Measurements from ENCODE around the gene APBA2. TPM values are rescaled to one million over a fixed set of nuclear protein-coding genes. Genes with fewer than 3 reads are reported as not detected.

The APBA2 gene
- polyA plus RNA-seq, 1 donor (not counting 4 experiments of a cell fraction or from before 2014, with no cell fraction given) = 5.5 TPM

- no peak for FAIRE-seq
- no peaks in the 10 kb centered on the region for H3K36me3 ChIP-seq (ENCODE audit: control insufficient read depth in 2 of 2, extremely low read depth in 1 of 2, insufficient read depth in 2 of 2, low read length in 2 of 2)
- no peaks in the 10 kb centered on the region for H3K4me1 ChIP-seq (ENCODE audit: control insufficient read depth, extremely low read depth, insufficient read depth, low read length)
- no peaks in the 10 kb centered on the region for H3K9me1 ChIP-seq (ENCODE audit: control insufficient read depth, extremely low read depth, insufficient read depth, low read length)
- no peak for TF ChIP-seq EZH2 (IDR thresholded peaks at IDR 0.05; ENCODE audit: low read length)
- TF ChIP-seq CTCF (optimal IDR thresholded peaks at IDR 0.05 in 1 of 3, IDR thresholded peaks at IDR 0.05 in 1 of 3, conservative IDR thresholded peaks at IDR 0.05 in 1 of 3; ENCODE audit: extremely low read depth in 1 of 3, insufficient read depth in 2 of 3, low read length in 3 of 3) = no peak
- H2AFZ ChIP-seq (ENCODE audit: control insufficient read depth, low read length) = no peak overlapping the region
- no peak overlapping the region for H3K9ac ChIP-seq (ENCODE audit: control insufficient read depth, extremely low read depth, insufficient read depth, low read length)
- dilution Hi-C loops (cut with MboI; ENCODE audit: extremely low pct_ligation_motif_present, low sequenced_read_pairs) = no loop called here
- no peaks in the 10 kb centered on the region for H3K27me3 ChIP-seq (ENCODE audit: control insufficient read depth, extremely low read depth, insufficient read depth, low read length)
- no peaks in the 10 kb centered on the region for H4K20me1 ChIP-seq (ENCODE audit: control insufficient read depth, extremely low read depth, insufficient read depth, low read length)
- no peaks in the 10 kb centered on the region for H3K9me3 ChIP-seq (ENCODE audit: control insufficient read depth, low read depth, low read length)
- H3K4me3 ChIP-seq (ENCODE audit: control insufficient read depth in 2 of 3, extremely low read depth in 1 of 3, insufficient read depth in 2 of 3, low read depth in 1 of 3, low read length in 3 of 3) = no peak overlapping the region
- no peak overlapping the region for H3K27ac ChIP-seq (ENCODE audit: control insufficient read depth, insufficient read depth, low read length)
- no peak for DNase-seq (ENCODE audit: low read depth, low spot score)
- H3K79me2 ChIP-seq (ENCODE audit: control insufficient read depth, insufficient read depth, low read length) = no peaks in the 10 kb centered on the region
- no peak overlapping the region for H3K4me2 ChIP-seq (ENCODE audit: control insufficient read depth, extremely low read depth, insufficient read depth, low read depth, low read length)
These were observed 78.3 kb downstream of the APBA2 start for GRCh38 chr15:28964098-28964497.

GRCh38 chr15:28967066-28967465, 81.3 kb downstream of the APBA2 start:
- no peaks in the 10 kb centered on the region for H3K4me1 ChIP-seq (ENCODE audit: control insufficient read depth, extremely low read depth, insufficient read depth, low read length)
- H3K9ac ChIP-seq (ENCODE audit: control insufficient read depth, extremely low read depth, insufficient read depth, low read length) = no peak overlapping the region
- DNase-seq (ENCODE audit: low read depth, low spot score) = no peak
- H4K20me1 ChIP-seq (ENCODE audit: control insufficient read depth, extremely low read depth, insufficient read depth, low read length) = no peaks in the 10 kb centered on the region
- TF ChIP-seq CTCF (optimal IDR thresholded peaks at IDR 0.05 in 1 of 3, IDR thresholded peaks at IDR 0.05 in 1 of 3, conservative IDR thresholded peaks at IDR 0.05 in 1 of 3; ENCODE audit: extremely low read depth in 1 of 3, insufficient read depth in 2 of 3, low read length in 3 of 3) (no peak), EZH2 (IDR thresholded peaks at IDR 0.05; ENCODE audit: low read length) (no peak)
- no peaks in the 10 kb centered on the region for H3K9me1 ChIP-seq (ENCODE audit: control insufficient read depth, extremely low read depth, insufficient read depth, low read length)
- no peak overlapping the region for H3K4me2 ChIP-seq (ENCODE audit: control insufficient read depth, extremely low read depth, insufficient read depth, low read depth, low read length)
- H2AFZ ChIP-seq (ENCODE audit: control insufficient read depth, low read length) = no peak overlapping the region
- no peaks in the 10 kb centered on the region for H3K9me3 ChIP-seq (ENCODE audit: control insufficient read depth, low read depth, low read length)
- H3K36me3 ChIP-seq (ENCODE audit: control insufficient read depth in 2 of 2, extremely low read depth in 1 of 2, insufficient read depth in 2 of 2, low read length in 2 of 2) = no peaks in the 10 kb centered on the region
- H3K27me3 ChIP-seq (ENCODE audit: control insufficient read depth, extremely low read depth, insufficient read depth, low read length) = no peaks in the 10 kb centered on the region
- no peak overlapping the region for H3K27ac ChIP-seq (ENCODE audit: control insufficient read depth, insufficient read depth, low read length)
- H3K4me3 ChIP-seq (ENCODE audit: control insufficient read depth in 2 of 3, extremely low read depth in 1 of 3, insufficient read depth in 2 of 3, low read depth in 1 of 3, low read length in 3 of 3) = no peak overlapping the region
- no peak for FAIRE-seq
- H3K79me2 ChIP-seq (ENCODE audit: control insufficient read depth, insufficient read depth, low read length) = no peaks in the 10 kb centered on the region
- dilution Hi-C loops (cut with MboI; ENCODE audit: extremely low pct_ligation_motif_present, low sequenced_read_pairs) = no loop called here
